GM20000 (cell line): Measurements from ENCODE around the gene ZNF438.
"Not testable (repeated sequence)": the region's sequence is repeated elsewhere in the genome, so short reads cannot be mapped to it uniquely, and the experiment has no call there.

ENCODE experiments used
- DNase-seq: peaks from one replicate; pipeline ENCODE4 v3.0.0; 2012; ENCODE audit warnings: low spot score
- CTCF ChIP-seq: IDR thresholded peaks from 2 replicates; pipeline ENCODE4 v1.5.1; 2012; ENCODE audit warnings: mild to moderate bottlenecking, control low read depth; ENCODE audit errors: extremely low read depth, missing control alignments

The ZNF438 gene

GRCh38 chr10:30911303-30911863 is 120.3 kb downstream of the ZNF438 start:
- DNase-seq: no peak
- TF ChIP-seq CTCF: no peak

- TF ChIP-seq CTCF: no peak
- no peak for DNase-seq
Observed at GRCh38 chr10:30903397-30904138, 128.1 kb downstream of the ZNF438 start.

DNA sequence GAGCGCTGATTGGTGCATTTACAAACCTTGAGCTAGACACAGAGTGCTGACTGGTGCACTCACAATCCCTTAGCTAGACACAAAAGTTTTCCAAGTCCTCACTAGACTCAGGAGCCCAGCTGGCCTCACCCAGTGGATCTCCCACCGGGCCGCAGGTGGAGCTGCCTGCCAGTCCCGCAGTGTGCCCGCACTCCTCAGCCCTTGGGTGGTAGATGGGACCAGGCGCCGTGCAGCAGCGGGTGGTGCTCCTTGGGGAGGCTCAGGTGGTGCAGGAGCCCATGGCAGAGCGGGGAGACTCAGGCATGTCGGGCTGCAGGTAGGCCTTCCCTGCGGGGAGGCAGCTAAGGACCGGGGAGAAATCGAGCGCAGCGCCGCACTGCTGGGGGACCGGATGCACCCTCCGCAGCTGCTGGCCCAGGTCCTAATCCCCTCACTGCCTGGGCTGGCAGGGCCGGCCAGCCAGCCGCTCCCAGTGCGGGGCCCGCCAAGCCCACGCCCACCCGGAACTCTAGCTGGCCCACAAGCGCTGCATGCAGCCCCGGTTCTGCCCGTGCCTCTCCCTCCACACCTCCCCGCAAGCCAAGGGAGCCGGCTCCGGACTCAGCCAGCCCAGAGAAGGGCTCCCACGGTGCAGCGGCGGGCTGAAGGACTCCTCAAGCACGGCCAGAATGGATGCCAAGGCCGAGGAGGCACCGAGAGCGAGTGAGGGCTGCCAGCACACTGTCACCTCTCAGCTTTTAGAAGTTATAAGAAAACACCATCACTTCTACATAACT is 128.9 kb downstream of the ZNF438 start:
- DNase-seq: no peak
- no peak for TF ChIP-seq CTCF

DNA sequence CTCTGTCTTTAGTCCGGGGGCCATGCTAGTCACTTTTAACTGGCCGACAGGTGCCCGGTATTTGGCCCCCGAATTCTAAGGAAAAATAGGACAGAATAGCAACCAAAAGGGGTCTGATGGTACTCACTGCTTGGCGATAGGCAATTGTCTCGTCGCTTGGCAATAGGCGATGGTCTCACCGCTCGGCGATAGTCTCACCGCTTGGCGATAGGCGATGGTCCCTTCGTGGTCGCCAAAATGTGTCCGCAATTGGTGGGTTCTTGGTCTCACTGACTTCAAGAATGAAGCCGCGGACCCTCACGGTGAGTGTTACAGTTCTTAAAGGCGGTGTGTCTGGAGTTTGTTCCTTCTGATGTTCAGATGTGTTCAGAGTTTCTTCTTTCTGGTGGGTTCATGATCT is 130.2 kb downstream of the ZNF438 start:
- not testable (repeated sequence) for DNase-seq

- TF ChIP-seq CTCF: no peak
- no peak for DNase-seq
Observed at GRCh38 chr10:30898964-30899363, 132.7 kb downstream of the ZNF438 start.

DNA sequence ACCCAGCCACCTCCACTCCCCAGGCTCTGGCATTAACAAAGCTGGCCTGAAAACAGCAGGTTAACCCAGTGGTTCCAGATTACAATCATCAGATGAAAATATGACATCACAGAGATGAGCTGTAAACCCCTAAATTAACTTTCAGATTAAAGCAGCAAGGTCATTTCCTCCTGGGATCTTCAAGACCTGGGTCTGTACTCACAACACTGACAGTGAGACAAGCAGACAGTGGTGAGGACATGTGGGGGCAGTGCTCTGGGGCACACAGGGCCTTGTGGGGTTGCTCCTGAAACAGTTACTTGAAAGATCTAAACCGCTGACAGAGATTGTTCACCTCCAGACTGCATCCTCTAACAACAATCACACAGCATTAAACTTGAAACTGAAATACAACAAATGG is 134.1 kb downstream of the ZNF438 start:
- no peak for DNase-seq
- TF ChIP-seq CTCF: no peak

DNA sequence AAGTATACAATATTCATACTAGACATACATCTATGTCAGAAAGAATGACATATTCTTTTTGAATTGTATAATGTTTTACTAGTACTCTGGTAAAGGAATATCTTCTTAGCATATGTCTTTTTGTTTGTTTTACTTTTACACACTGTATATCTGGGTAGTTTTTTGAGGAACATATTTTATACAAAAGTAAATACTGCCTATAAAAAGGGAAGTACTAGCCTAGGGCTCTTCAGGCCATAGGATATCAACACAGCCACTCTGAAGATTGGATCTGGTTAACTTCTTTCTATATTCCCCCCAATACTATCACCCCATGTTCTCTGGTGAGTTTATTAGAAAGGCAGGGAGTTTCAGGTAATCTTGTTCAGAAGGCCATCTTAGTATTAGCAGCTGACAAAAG is 134.6 kb downstream of the ZNF438 start:
- DNase-seq: no peak
- no peak for TF ChIP-seq CTCF

- TF ChIP-seq CTCF: no peak
- DNase-seq: no peak
Observed at GRCh38 chr10:30894221-30894620, 137.4 kb downstream of the ZNF438 start.
